Ovary (tissue), 9 donors: ENCODE measurements around the gene SCRG1. TPM values are rescaled to one million over a fixed set of nuclear protein-coding genes. Genes with fewer than 3 reads are reported as not detected.

ENCODE experiments used
- DNase-seq, 5 donors: peaks; one replicate each; pipeline ENCODE4 v3.0.0-alpha.2; 2019 to 2020
- H3K27ac ChIP-seq, 2 donors: fragments of 200-600 bp; one replicate each; pipeline versions ENCODE4 v1.5.1 to v1.8.0; 2019 to 2022
- H3K27me3 ChIP-seq: fragments of 200-600 bp; one replicate; pipeline ENCODE4 v1.8.0; 2022
- H3K36me3 ChIP-seq: fragments of 200-600 bp; sonication (generic); one replicate; pipeline ENCODE4 v1.5.1; 2019
- H3K4me1 ChIP-seq: one replicate; pipeline ENCODE4 v1.8.1; 2013; ENCODE audit warnings: mild to moderate bottlenecking, moderate library complexity; ENCODE audit not compliant: insufficient read depth
- H3K4me3 ChIP-seq: fragments of 200-600 bp; sonication (generic); one replicate; pipeline ENCODE4 v1.5.1; 2017
- H3K9me3 ChIP-seq, 2 donors: fragments of 200-600 bp in 1 of 2; sonication (generic) in 1 of 2; one replicate each; pipeline versions ENCODE4 v1.5.1 to v1.8.1; 2013 to 2019; ENCODE audit warnings: mild to moderate bottlenecking in 1 of 2, moderate library complexity in 1 of 2
- CTCF ChIP-seq, 3 donors: fragments of 450-650 bp in 2 of 3; fragments of 200-600 bp in 1 of 3; IDR thresholded peaks; one replicate each; pipeline versions ENCODE4 v1.5.1 to v1.8.0; 2016 to 2022; ENCODE audit warnings: antibody characterized with exemption in 3 of 3, mild to moderate bottlenecking in 1 of 3
- EP300 ChIP-seq: sonication (generic); formaldehyde crosslinking; IDR thresholded peaks from one replicate; pipeline ENCODE4 v1.6.1; 2017; ENCODE audit warnings: antibody characterized with exemption
- POLR2A ChIP-seq: fragments of 450-650 bp; IDR thresholded peaks from one replicate; pipeline ENCODE4 v1.6.1; 2017; ENCODE audit warnings: antibody characterized with exemption, mild to moderate bottlenecking, moderate library complexity
- WGBS, 3 donors: extraction: QIAGEN DNeasy Blood & Tissue Kit in 1 of 3; methylation state at CpG; one replicate each; pipeline versions ENCODE4 v1.1.5 to v1.1.7; 2013 to 2017; 5-methylcytosine and 5-hydroxymethylcytosine counted together
- intact Hi-C, 4 donors: fragments of 100-400 bp; cut with DNase I; formaldehyde crosslinking; loops; one replicate each; pipeline versions ENCODE4 v1.11.0 to v1.15.1; 2022 to 2023
- polyA plus RNA-seq, 2 donors: library from polyadenylated mRNA; stranded (reverse); fragments of 200-250 nt in 1 of 2; fragments of 350-450 nt in 1 of 2; fragmentation: Illumina TruSeq in 1 of 2; extraction: RNeasy Lipid Tissue Mini Kit (QIAGEN cat#74804) in 1 of 2; gene quantifications; one replicate each; pipeline ENCODE4 v1.2.3, GENCODE V29; 2013 to 2014
- total RNA-seq, 7 donors: library from RNA; depleted of rRNA in 2 of 7; stranded (reverse); fragments of >200 nt in 2 of 7; fragmentation: NEBNext Ultra II Directional in 3 of 7; extraction: Animal tissue kit (Norgen Biotek cat#: 25700) in 3 of 7; gene quantifications; one replicate each; pipeline versions ENCODE4 v1.1.0 to v1.2.4, GENCODE V29; 2016 to 2023
- donor health status: DM: no; HTN: no; CAD: no; lungs with moderate emphysema.
- donor health status: DM: no; HTN: no; CAD: no.
- donor health status: Bipolar disorder and iron deficiency.
- donor health status: DM: yes; HTN: yes; CAD: no.
- donor health status: DM: no; HTN: no; CAD: no.
- donor health status: DM: yes; HTN: yes; CAD: no.

Gene SCRG1
- total and polyA plus RNA-seq, 9 donors = 0.08 to 3.0 (median 0.34) TPM; not detected in 1

- TF ChIP-seq EP300 (no peak), CTCF (IDR thresholded peaks at IDR 0.05) (no peak), POLR2A (no peak)
- WGBS, 3 donors = 91 to 92% (median 91%) methylated on average over 10 of the region's 10 CpGs
- no peak overlapping the region for H3K4me3 ChIP-seq
- no peaks in the 10 kb centered on the region for H3K36me3 ChIP-seq
- no peaks in the 10 kb centered on the region for H3K4me1 ChIP-seq
- no peaks in the 10 kb centered on the region for H3K9me3 ChIP-seq
- no peak for DNase-seq
- H3K27ac ChIP-seq = no peak overlapping the region
- no peaks in the 10 kb centered on the region for H3K27me3 ChIP-seq
- intact Hi-C loops = no loop called here
These were observed 43.5 kb upstream of the SCRG1 start for GRCh38 chr4:173442223-173442932.

- H3K9me3 ChIP-seq = no peaks in the 10 kb centered on the region
- no peaks in the 10 kb centered on the region for H3K27me3 ChIP-seq
- WGBS, 3 donors = 92 to 93% (median 92%) methylated on average over 3 of the region's 3 CpGs
- H3K36me3 ChIP-seq = no peaks in the 10 kb centered on the region
- H3K27ac ChIP-seq = no peak overlapping the region
- intact Hi-C loops = no loop called here
- no peak for DNase-seq
- no peak overlapping the region for H3K4me3 ChIP-seq
- H3K4me1 ChIP-seq = no peaks in the 10 kb centered on the region
- TF ChIP-seq CTCF (IDR thresholded peaks at IDR 0.05) = no peak
- TF ChIP-seq POLR2A = no peak
- no peak for TF ChIP-seq EP300
These were observed 42.0 kb upstream of the SCRG1 start for GRCh38 chr4:173440888-173441287.

GRCh38 chr4:173436771-173437265 lies 37.9 kb upstream of the SCRG1 start:
- Histone ChIP-seq H3K4me3 (no peak overlapping the region), H3K4me1 (no peaks in the 10 kb centered on the region), H3K36me3 (no peaks in the 10 kb centered on the region), H3K27ac (no peak overlapping the region), H3K27me3 (no peaks in the 10 kb centered on the region), H3K9me3 (no peaks in the 10 kb centered on the region)
- 82 to 85% (median 85%) methylated on average over 6 of the region's 6 CpGs for WGBS, 3 donors
- TF ChIP-seq CTCF (IDR thresholded peaks at IDR 0.05) = no peak
- TF ChIP-seq EP300 = no peak
- TF ChIP-seq POLR2A = no peak
- intact Hi-C loops = no loop called here
- no peak for DNase-seq

GRCh38 chr4:173436149-173436579 lies 37.2 kb upstream of the SCRG1 start:
- H3K4me3 ChIP-seq = no peak overlapping the region

More at GRCh38 chr4:173436149-173436579, 37.2 kb upstream of the SCRG1 start:
- Histone ChIP-seq H3K36me3 (no peaks in the 10 kb centered on the region), H3K9me3 (no peaks in the 10 kb centered on the region), H3K27ac (no peak overlapping the region), H3K4me1 (no peaks in the 10 kb centered on the region), H3K27me3 (no peaks in the 10 kb centered on the region)
- intact Hi-C loops = no loop called here
- no peak for DNase-seq
- 45 to 55% (median 50%) methylated on average over 5 of the region's 5 CpGs for WGBS, 3 donors
- TF ChIP-seq CTCF (IDR thresholded peaks at IDR 0.05) (no peak), EP300 (no peak), POLR2A (no peak)
